ENCODE results near the gene SYT1.

Gene SYT1

DNA sequence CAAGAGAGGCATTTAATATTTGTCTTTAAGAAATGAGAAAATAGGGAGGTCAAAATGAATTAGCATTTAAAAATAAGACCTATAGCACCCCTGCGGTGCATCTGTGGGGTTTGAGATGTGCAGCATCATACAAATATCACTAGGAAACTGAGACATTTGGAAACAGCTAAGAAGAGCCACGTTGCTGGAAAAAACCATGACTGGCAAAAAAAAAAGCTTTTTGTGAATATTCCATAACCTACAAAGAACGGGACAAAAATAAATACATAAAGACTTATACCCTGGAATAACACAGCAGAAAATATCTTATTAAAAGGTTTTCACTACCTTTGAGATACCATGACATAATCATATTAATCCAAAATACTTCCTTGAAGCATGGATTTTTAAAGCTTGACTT lies 460.0 kb downstream of the SYT1 start:
- ATAC-seq (replicated peaks) (no peak), DNase-seq (no peak)
- no peaks in the 10 kb centered on the region for H3K9me3 Mint-ChIP-seq
- no peaks in the 10 kb centered on the region for H3K27me3 Mint-ChIP-seq
- no peaks in the 10 kb centered on the region for H3K36me3 Mint-ChIP-seq
- no peaks in the 10 kb centered on the region for H3K4me1 Mint-ChIP-seq
- H3K4me3 Mint-ChIP-seq: no peak overlapping the region
- no peak overlapping the region for H3K27ac Mint-ChIP-seq

GRCh38 chr12:79326222-79326621 lies 461.6 kb downstream of the SYT1 start:
- DNase-seq: no peak
- Mint-ChIP-seq H3K27me3 (no peaks in the 10 kb centered on the region), H3K4me1 (no peaks in the 10 kb centered on the region), H3K9me3 (no peaks in the 10 kb centered on the region), H3K36me3 (no peaks in the 10 kb centered on the region), H3K4me3 (no peak overlapping the region), H3K27ac (no peak overlapping the region)
- ATAC-seq (replicated peaks): no peak

GRCh38 chr12:79326663-79327062 lies 462.1 kb downstream of the SYT1 start:
- no peaks in the 10 kb centered on the region for H3K36me3 Mint-ChIP-seq
- no peaks in the 10 kb centered on the region for H3K4me1 Mint-ChIP-seq
- no peak overlapping the region for H3K4me3 Mint-ChIP-seq
- no peaks in the 10 kb centered on the region for H3K9me3 Mint-ChIP-seq
- ATAC-seq (replicated peaks) (no peak), DNase-seq (no peak)
- H3K27ac Mint-ChIP-seq: no peak overlapping the region
- H3K27me3 Mint-ChIP-seq: no peaks in the 10 kb centered on the region

GRCh38 chr12:79327465-79327864 lies 462.9 kb downstream of the SYT1 start:
- DNase-seq (no peak), ATAC-seq (replicated peaks) (no peak)
- Mint-ChIP-seq H3K27ac (no peak overlapping the region), H3K4me3 (no peak overlapping the region), H3K4me1 (no peaks in the 10 kb centered on the region), H3K36me3 (no peaks in the 10 kb centered on the region), H3K9me3 (no peaks in the 10 kb centered on the region), H3K27me3 (no peaks in the 10 kb centered on the region)

- Mint-ChIP-seq H3K4me3 (no peak overlapping the region), H3K9me3 (no peaks in the 10 kb centered on the region), H3K27ac (no peak overlapping the region), H3K36me3 (no peaks in the 10 kb centered on the region), H3K4me1 (no peaks in the 10 kb centered on the region), H3K27me3 (no peaks in the 10 kb centered on the region)
- DNase-seq (no peak), ATAC-seq (replicated peaks) (no peak)
Measured at GRCh38 chr12:79329933-79330332, 465.4 kb downstream of the SYT1 start.

- Mint-ChIP-seq H3K27ac (no peak overlapping the region), H3K4me3 (no peak overlapping the region), H3K4me1 (no peaks in the 10 kb centered on the region), H3K36me3 (no peaks in the 10 kb centered on the region), H3K9me3 (no peaks in the 10 kb centered on the region), H3K27me3 (no peaks in the 10 kb centered on the region)
- ATAC-seq (replicated peaks) (no peak), DNase-seq (no peak)
Measured at GRCh38 chr12:79331870-79332269, 467.3 kb downstream of the SYT1 start.

- no peaks in the 10 kb centered on the region for H3K4me1 Mint-ChIP-seq
- H3K27ac Mint-ChIP-seq: no peak overlapping the region
- H3K9me3 Mint-ChIP-seq: no peaks in the 10 kb centered on the region
- ATAC-seq (replicated peaks): no peak
- H3K36me3 Mint-ChIP-seq: no peaks in the 10 kb centered on the region
- no peak for DNase-seq
- H3K27me3 Mint-ChIP-seq: no peaks in the 10 kb centered on the region
- H3K4me3 Mint-ChIP-seq: no peak overlapping the region
Measured at GRCh38 chr12:79333144-79333543, 468.6 kb downstream of the SYT1 start.

- no peaks in the 10 kb centered on the region for H3K9me3 Mint-ChIP-seq
- no peaks in the 10 kb centered on the region for H3K36me3 Mint-ChIP-seq
- H3K4me1 Mint-ChIP-seq: no peaks in the 10 kb centered on the region
- ATAC-seq (replicated peaks): no peak
- H3K27me3 Mint-ChIP-seq: no peaks in the 10 kb centered on the region
- H3K4me3 Mint-ChIP-seq: no peak overlapping the region
- DNase-seq: no peak
- no peak overlapping the region for H3K27ac Mint-ChIP-seq
Measured at GRCh38 chr12:79337662-79338290, 473.2 kb downstream of the SYT1 start.

GRCh38 chr12:79344855-79345847 lies 480.6 kb downstream of the SYT1 start:
- peak; percentile 73 to 76 for ATAC-seq (replicated peaks)
- no peaks in the 10 kb centered on the region for H3K36me3 Mint-ChIP-seq
- peaks cover 0 to 3% of the 10 kb centered on the region in 2 donors for H3K27me3 Mint-ChIP-seq
- H3K27ac Mint-ChIP-seq: no peak overlapping the region
- H3K4me1 Mint-ChIP-seq: peaks cover 0 to 11% of the 10 kb centered on the region in 2 donors
- H3K4me3 Mint-ChIP-seq: no peak overlapping the region
- peaks cover 0 to 2% of the 10 kb centered on the region in 2 donors for H3K9me3 Mint-ChIP-seq
- peak; percentile 1 for DNase-seq

GRCh38 chr12:79347866-79348265 lies 483.3 kb downstream of the SYT1 start:
- H3K4me3 Mint-ChIP-seq: no peak overlapping the region
- no peaks in the 10 kb centered on the region for H3K36me3 Mint-ChIP-seq
- peaks cover 0 to 3% of the 10 kb centered on the region in 2 donors for H3K27me3 Mint-ChIP-seq
- peaks cover 0 to 2% of the 10 kb centered on the region in 2 donors for H3K9me3 Mint-ChIP-seq
- H3K4me1 Mint-ChIP-seq: peaks cover 0 to 11% of the 10 kb centered on the region in 2 donors
- ATAC-seq (replicated peaks) (peak; percentile 38 to 65), DNase-seq (no peak)
- H3K27ac Mint-ChIP-seq: no peak overlapping the region

DNA sequence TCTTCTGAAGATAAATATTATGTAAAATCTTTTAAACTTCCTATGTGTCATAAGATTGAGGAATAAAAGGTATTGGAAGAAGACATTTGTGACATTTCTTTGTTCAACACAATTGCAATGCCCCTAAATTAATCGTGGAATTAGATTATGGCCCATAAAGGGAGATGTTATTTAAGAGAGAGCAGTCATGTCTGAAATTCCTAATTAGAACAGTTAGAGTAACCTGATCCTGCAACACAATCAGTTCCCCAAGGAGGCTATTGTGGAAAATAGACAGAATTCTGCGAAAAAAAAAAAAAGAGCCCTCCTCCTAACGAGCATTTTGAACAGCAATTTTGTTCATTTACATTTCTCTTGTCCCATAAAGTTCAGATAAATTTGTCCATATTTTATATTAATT lies 486.7 kb downstream of the SYT1 start:
- Mint-ChIP-seq H3K4me3 (no peak overlapping the region), H3K9me3 (peaks cover 0 to 2% of the 10 kb centered on the region in 2 donors), H3K27ac (no peak overlapping the region), H3K4me1 (peaks cover 0 to 11% of the 10 kb centered on the region in 2 donors), H3K36me3 (no peaks in the 10 kb centered on the region), H3K27me3 (peaks cover 0 to 3% of the 10 kb centered on the region in 2 donors)
- DNase-seq: no peak
- ATAC-seq (replicated peaks): no peak

- no peak for ATAC-seq (replicated peaks)
- DNase-seq: no peak
- no peak overlapping the region for H3K27ac Mint-ChIP-seq
- no peaks in the 10 kb centered on the region for H3K36me3 Mint-ChIP-seq
- H3K4me1 Mint-ChIP-seq: peaks cover 0 to 2% of the 10 kb centered on the region in 2 donors
- peaks cover 0 to 4% of the 10 kb centered on the region in 2 donors for H3K27me3 Mint-ChIP-seq
- H3K4me3 Mint-ChIP-seq: no peak overlapping the region
- H3K9me3 Mint-ChIP-seq: no peaks in the 10 kb centered on the region
Measured at GRCh38 chr12:79356216-79356615, 491.6 kb downstream of the SYT1 start.

- no peak overlapping the region for H3K27ac Mint-ChIP-seq
Measured at GRCh38 chr12:79357048-79357447, 492.5 kb downstream of the SYT1 start.

DNA sequence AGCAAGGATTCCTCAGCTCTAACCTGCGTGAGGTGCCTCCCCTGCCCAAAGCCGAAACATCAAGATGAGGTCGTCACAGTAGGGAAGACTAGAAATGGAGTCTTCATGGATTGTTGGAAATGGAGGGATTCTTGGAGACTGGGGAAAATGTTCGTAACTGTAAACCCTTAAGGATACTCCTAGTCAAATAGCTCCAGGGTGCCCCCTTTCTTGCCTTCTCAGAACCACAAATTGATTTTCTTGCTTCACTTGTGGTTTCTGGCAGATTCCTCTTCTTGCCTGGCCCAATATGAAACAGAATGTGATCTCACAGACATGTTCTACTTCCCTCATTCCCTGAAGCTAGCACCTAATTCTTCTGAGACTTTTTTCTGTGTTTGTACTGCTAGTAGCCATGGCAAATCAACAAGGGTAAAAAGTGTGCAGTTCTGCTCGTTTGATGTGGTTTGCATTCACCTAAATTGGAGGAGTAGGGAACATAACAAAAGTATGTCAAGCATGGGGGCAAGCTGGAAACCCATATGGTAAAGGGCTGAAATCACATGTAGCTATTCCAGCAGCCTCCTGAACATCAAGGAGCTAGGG lies 494.2 kb downstream of the SYT1 start:
- no peak for DNase-seq
- Mint-ChIP-seq H3K27me3 (peaks cover 0 to 4% of the 10 kb centered on the region in 2 donors), H3K36me3 (no peaks in the 10 kb centered on the region), H3K9me3 (no peaks in the 10 kb centered on the region), H3K27ac (no peak overlapping the region), H3K4me1 (peaks cover 0 to 2% of the 10 kb centered on the region in 2 donors), H3K4me3 (no peak overlapping the region)
- no peak for ATAC-seq (replicated peaks)

More at GRCh38 chr12:79357048-79357447, 492.5 kb downstream of the SYT1 start:
- H3K4me1 Mint-ChIP-seq: peaks cover 0 to 2% of the 10 kb centered on the region in 2 donors
- ATAC-seq (replicated peaks): no peak
- H3K9me3 Mint-ChIP-seq: no peaks in the 10 kb centered on the region
- H3K36me3 Mint-ChIP-seq: no peaks in the 10 kb centered on the region
- H3K27me3 Mint-ChIP-seq: peaks cover 0 to 4% of the 10 kb centered on the region in 2 donors
- DNase-seq: no peak
- no peak overlapping the region for H3K4me3 Mint-ChIP-seq

Data from stimulated activated naive B cell treated with anti-CD40 and anti-IgM and Interleukin-4, amounts not matched to agents 10 μg/mL and 1 μg/mL and 100 μg/mL, for 72 hours (primary cell).